NCI-H2171 treated with DMSO at 0.1 percent for 48 hours (cell line): ENCODE data around the gene NXPH3.
A peak's percentile ranks its signal among the peaks of the same experiment; 100 is the strongest.
"Not testable (repeated sequence)": the region's sequence is repeated elsewhere in the genome, so short reads cannot be mapped to it uniquely, and the experiment has no call there.

Experiments used
- DNase-seq: peaks from one replicate; lab custom pipeline; 2025; lab: John Stamatoyannopoulos, UW

Gene NXPH3

DNA sequence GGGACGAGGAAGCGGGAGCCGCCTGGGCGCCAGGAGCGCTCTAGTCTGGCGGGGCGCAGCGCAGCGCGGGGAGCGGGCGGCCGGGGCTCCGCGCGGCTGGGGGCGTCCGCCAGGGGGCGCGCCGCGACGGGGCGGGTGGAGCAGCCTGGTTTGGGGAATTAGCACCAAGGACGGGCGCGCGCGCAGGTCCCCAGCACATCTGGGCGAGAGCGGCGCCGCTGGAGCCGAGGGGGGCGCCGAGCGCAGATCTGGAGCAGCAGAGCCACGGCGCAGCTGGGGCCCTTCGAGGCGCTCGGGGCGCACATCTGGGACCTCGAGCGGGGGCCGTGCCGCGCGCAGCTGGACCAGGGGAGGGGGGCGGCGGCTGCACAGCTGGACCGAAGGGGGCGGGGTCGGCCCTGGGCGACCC is at the start of gene NXPH3:
NXPH3 (plus strand) TSS at position 193 of the 409 bp plus-strand sequence. CDS start 349 bp downstream, outside the sequence.
- peak; percentile 74 for DNase-seq

GRCh38 chr17:49527927-49528651 is 47.6 kb upstream of the NXPH3 start:
- DNase-seq = peak; percentile 64

DNA sequence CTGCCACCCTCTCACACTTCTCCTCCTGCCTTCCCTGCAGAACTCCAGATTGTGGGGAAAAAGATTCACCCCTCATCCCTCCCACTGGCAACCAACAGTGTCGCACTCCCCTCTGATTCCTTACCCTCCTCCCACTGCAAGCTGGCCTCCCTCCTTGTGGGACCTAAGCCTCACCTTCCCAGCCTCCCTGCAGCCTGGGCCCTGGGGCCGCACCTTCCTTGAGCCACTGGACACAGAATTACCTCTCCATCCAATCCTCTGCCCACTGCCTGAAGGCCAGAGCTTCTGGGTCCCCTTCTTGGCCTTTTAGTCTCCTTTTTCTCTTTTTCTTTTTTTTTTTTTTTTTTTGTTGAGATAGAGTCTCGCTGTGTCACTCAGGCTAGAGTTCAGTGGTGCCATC is 46.7 kb upstream of the NXPH3 start:
- DNase-seq = no peak

DNA sequence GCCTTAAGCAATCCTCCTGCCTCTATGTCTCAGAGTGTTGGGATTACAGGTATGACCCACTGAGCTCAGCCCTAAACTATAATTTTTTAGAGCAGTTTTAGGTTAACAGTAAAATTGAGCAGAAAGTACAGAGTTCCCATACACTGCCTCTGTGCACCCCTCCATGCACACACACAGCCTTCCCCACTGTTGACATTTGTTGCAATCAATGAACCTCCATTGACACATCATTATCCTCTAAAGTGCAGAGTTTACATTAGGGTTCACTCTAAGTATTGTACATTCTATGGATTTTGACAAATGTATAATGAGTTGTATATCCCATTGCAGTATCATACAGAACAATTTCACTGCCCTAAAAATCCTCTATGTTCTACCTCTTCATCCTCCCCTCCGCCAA is 45.6 kb upstream of the NXPH3 start:
- DNase-seq = no peak

GRCh38 chr17:49543860-49544259 is 31.8 kb upstream of the NXPH3 start:
- no peak for DNase-seq

DNA sequence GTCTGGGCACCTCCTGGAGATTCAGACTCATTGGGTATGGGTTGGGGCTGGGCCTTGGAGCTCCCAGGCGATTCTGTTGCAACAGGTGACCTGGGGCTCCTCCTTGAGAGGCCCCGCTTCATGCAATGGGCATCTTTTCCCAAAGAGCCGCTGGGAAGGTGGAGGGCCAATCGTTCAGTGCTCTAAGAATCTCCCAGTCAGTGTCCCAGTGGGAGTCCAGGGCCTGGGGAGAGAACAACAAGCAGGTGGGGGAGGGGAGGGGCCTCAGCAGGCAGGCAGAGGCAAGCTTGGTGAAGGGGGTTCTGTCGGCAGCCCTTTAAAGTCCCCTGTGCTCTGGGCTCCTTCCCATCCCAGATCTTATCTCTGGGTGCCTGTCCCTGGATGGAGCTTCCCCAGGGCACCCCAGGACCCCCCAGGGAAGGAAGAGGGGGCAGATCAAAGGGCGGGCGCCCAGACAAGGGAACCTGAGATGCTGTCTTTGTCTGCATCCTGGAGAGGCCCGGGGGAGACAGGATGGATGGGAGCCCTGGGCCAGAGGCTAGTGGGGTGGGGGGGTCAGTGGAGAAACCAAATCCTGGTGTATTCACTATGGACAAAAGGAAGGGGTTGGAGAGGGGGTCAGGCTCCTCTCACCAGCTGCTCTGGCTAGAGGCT is 30.5 kb upstream of the NXPH3 start:
- DNase-seq = peak; percentile 26

DNA sequence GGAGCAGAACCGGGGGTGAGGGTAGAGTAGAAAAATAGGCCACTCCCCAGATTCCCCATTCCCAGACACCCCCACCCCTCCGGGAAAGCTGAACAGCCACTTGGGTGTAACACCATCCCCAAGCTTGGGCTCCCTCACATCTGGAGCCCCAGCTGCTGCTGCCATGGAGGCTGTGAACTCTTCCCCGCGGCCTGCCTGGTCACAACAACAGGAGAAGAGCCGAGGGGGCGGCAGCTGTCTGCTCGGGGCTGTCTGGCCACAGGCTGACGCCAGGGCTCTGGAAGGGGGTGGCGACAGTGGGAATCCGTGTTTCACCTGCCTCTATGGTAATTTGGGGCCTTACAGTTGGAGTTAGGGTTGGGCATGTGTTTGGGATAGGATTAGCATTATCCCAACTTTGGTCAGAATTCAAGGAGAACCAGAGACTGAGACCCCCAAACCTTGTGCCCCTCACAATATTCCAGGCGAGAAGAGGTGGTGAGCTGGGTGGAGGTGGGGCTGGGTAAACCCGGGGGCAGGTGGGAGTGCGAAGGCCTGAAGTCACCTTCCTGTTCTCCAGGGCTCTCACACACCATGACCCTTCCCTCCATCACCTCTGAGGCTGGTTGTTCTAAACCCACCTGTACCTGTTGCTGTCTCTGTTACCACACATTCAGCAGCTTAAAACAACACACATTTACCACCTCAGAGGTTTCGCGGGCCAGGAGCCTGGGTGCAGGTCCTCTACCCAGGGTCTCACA is 29.7 kb upstream of the NXPH3 start:
- peak; percentile 50 for DNase-seq

DNA sequence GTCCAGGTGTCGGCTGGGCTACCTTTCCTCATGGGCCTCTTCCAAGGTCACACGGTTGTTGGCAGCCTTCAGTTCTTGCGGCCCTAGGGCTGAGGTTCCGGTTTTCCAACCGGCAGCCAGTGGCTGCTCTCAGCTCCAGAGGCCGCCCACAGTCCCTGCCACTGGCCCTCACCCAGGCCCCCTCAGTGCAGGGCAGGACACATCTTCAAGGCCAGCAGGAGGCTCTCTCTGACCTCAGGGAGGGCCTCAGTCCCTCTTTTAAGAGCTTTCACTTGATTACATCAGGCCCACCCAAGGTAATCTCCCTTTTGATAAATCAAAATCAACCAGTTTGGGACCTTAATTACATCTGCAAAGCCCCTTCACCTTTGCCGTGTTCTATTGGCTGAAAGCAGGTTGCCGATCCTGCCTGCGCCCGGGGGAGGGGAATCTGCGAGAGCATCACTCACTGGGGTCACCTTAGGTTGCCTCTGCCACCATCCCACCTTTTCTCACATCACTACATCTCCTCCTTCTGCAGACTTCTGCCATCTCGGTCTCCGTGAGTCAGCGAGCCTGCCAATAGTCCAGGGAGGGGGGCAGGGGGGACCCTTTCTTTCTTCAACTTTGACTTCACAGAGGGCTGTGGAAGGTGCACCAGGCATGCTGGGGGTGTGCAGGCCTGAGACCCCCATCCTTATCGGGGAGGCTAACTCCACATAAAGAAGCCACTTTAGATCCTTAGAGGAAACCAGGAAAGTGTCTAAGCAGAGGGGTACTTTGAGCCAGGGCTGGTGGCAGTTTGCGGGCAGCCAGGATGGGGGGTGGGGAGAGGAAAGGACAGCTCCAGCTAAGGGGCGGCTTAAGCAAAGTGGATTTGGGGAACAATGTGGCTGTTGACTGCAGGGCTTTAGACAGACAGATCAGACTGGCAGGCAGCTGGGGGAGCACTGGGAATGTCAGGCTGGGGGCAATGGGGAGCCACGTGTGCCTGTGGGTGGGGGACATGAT is 28.8 kb upstream of the NXPH3 start:
- no peak for DNase-seq

DNA sequence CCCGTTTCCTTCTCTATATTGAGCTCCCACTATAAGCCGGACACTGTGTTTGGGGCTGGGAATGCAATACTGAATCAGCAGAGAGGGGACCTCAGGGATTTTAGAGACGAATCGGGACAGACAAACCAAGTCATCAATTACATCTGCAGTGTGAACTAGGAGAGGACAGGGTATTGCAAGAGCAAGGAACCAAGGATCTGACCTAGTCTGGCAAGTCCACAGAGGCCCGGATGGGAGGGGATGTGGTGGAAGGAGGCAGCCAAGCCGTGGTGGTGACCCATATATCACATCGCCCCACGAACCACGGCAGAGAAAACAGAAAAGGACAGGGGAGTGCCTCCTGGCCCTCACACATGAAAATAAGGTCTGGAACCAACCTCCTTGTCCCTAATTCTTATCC is 28.1 kb upstream of the NXPH3 start:
- DNase-seq = no peak

DNA sequence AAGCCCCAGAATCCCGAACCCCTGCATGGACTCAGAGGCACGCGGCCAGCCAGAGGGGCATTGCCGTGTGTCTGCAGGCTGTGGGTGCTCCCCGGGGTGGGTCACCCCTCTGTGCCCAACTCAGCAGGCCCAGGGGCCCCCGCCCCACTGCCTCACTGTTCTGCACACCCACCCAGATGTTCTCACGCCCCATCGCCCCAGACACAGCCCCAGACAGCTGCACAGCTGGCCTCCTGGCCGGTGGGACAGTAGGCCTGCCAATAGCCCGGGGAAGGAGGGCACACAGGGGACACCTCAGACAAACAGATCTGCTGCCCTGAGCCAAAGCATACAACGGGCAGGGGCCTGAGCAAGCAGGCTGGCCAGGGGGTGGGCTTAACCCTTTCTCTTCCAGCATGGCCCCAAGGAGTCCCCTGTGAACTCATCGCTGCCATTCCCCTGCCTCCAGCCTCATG is 27.6 kb upstream of the NXPH3 start:
- DNase-seq = no peak

DNA sequence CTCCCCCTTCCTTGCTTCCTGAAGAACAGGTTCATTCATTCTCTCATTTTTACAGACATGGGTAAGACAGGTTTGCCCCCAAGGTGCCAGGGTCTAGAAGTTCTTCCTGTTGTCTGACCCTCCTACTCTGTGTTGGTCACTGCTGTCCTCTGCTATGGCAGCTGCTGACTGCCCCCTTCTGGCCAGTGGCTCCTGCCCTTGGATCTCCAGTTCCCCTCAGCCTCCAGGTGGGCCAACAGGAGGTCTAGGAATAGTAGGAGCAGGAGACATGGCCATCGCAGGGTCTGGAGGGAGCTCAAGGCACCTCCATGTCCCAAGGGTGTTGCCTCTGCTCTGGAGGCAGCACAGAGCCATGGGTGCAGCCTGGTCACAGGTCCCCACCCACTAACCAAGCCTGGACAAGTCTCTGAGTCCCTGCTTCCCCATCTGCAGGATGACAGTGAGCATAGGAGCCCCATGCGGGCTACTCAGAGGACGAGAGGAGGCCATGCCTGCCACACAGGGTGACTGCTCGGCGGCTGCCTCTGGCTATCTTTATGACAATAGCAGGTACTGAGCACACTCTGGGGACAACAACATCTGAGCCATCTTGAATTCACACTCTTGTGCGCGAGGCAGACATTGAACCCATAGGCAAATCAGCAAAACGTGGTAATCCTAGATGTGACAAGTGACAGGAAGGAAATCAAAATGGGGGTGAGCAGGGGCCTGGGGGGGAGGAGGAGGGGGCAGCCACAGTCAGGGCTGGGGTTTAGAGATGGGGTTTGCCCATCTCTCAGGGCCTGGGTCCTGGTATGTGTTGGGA is 27.0 kb upstream of the NXPH3 start:
- no peak for DNase-seq

DNA sequence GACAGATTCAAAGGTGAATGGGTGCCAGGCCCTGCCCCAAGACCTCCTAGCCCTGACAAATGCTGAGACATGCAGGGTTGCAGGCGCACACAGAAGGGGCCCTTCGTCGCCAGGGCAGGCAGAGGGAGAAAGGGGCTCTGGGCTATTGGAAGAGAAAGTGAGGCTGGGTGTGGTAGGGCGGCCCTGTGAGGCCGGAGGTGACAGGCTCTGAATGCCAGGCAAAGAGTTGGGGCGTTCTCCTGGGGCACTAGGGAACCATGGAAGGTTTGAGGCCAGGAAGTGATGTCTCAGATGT is 26.4 kb upstream of the NXPH3 start:
- DNase-seq = no peak

DNA sequence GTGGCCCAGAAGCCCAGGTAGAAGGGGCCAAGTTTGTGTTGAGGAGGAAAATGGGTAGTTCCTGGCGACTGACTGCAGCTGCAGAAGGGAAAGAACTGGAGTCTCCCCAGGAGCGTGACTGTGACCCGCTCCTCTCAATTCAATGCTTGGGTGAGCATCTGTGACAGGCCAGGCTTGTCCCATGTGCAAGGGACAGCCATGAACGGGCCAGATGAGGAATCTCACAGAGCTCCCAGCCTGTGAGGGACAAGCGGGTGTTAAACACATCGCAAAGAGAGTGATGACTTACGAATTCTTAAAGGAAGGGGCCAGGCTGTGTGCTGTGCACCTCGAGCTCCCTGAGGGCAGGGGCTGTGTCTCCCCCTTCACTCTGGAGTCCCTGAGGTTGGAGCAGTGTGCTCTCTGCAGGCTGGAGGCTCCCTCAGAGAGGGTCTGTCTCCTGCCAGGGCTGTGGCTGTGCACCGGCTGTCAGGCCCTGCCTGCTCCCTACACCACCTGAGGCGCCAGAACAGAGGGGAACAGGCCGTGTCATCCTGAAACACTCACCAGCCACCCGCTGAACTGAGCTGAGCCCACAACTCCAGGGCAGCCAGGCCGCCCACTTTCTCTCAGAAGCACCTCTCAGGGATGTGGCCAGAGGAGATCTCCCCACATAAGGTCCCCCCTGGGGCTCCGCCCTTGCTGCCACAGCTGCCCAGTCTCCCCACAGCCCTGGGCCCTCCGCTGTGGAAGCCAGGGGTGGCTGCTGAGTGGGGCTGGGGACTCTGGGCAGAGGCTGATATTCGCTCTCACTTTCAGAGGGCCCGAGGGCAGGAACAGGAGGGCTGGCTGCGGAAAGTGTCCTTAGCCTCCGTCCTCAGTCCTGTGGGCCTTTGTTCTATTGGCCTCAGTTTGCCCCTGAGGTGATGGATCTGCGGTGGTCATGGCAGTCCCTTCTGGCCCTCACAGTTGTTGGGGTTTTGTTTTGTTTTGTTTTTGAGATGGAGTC is 25.7 kb upstream of the NXPH3 start:
- DNase-seq = no peak

DNA sequence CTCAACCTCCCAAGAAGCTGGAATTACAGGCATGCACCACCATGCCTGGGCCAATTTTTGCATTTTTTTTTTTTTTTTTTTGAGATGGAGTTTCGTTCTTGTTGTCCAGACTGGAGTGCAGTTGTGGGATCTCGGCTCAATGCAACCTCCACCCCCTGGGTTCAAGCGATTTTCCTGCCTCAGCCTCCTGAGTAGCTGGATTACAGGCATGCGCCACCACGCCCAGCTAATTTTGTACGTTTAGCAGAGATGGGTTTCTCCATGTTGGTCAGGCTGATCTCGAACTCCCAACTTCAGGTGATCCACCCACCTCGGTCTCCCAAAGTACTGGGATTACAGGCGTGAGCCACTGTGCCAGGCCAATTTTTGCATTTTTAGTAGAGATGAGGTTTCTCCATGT is 24.9 kb upstream of the NXPH3 start:
- not testable (repeated sequence) for DNase-seq

DNA sequence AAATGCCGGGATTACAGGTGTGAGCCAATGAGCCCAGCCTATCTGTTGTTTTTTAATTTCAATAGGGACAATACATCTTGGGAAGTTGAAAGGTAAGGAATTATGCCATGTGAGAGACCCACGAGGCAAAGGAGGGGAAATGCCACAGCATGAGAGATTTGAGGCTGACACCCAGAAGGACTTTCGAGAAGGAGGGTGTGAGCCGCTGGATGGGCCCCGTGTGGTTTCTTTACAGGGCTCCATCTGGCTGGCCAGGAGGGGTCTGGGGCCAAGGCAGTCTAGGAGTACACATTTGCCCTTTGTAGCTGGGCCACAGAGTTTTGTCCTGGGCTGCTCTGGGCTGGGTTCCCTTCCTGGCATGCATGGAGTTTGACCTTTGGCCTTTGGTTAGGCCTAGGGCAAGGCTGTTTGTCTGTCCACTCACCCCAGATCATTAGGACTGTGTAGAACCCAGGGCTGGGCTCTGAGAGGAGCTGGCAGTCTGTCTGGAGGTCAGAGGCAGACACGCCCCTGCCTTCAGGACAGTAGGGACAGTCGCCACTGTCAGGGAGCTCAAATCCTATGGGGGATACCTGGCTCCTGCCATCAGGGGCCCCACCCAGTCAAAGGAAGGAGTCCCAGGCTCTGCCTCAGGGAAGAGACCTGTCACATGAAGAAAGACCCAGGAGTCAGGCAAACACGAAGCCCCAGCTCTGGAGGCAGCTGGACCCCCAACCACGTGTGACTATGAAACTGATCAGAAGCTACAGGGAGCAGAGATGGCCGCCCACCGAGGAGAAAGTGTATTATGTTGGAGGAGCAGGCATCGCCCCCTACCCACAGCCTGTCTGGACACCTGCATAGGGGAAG is 24.2 kb upstream of the NXPH3 start:
- no peak for DNase-seq

- no peak for DNase-seq
These were observed 23.5 kb upstream of the NXPH3 start for GRCh38 chr17:49552070-49552751.

DNA sequence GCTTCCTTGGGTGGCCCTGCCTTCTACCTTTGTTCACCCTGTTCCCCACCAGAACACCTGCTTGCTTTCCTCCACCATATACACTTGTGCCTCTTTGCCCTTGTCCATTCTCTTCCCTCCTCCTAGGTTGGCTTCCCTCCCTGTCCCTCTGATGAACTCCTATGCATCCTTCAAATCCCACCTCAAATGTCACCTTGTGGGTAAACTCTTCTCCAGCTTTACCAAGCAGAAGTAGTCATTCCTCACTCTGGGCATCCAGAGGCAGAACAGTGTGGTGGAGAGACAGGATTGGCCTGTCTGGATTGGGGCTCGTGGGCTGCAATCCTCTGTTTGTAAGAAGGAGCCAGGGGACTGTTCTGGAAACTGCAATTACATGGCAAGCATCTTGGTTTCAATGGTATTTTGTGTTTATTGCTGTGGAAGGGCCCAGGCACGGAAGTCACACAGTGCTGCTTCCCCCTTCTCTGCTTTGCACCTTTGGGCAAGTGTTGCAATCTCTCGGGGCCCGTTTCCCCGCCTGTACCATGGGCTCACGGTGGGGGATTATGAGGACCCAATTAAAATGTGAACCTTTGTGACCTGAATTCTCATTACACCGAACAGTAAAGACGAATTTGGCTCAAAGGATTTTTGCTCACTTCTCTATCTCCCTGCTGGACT is 21.9 kb upstream of the NXPH3 start:
- DNase-seq = no peak
